AG04450 (cell line): ENCODE measurements around the gene EXOC4. TPM values are rescaled to one million over a fixed set of nuclear protein-coding genes. Genes with fewer than 3 reads are reported as not detected.

ENCODE experiments used
- CTCF ChIA-PET: fragments of 300-600, 350-600 bp; formaldehyde crosslinking; extraction: SDS; loops from one replicate; lab custom pipeline; 2022; ENCODE audit warnings: antibody characterized with exemption, inconsistent platforms; lab: Charles Lee
- POLR2A ChIA-PET: fragments of 350-600 bp; formaldehyde crosslinking; extraction: SDS; loops from one replicate; lab custom pipeline; 2021; ENCODE audit warnings: antibody characterized with exemption, inconsistent platforms; lab: Yijun Ruan, JAX
- DNase-seq: peaks from one replicate; pipeline ENCODE4 v3.0.0-alpha.2; 2011; ENCODE audit warnings: low read depth, low spot score
- H3K27ac ChIP-seq: one replicate; pipeline ENCODE4 v1.5.1; 2012; ENCODE audit warnings: low read depth, low read length, control low read depth
- H3K27me3 ChIP-seq: one replicate; pipeline ENCODE4 v1.6.0; 2012; ENCODE audit warnings: low read length; ENCODE audit not compliant: control insufficient read depth, insufficient read depth
- H3K4me3 ChIP-seq: 2 replicates; pipeline ENCODE4 v1.5.1; 2011; ENCODE audit warnings: mild to moderate bottlenecking, low read depth, low read length, control low read depth
- H3K9me3 ChIP-seq: 2 replicates; pipeline ENCODE4 v1.5.1; 2012; ENCODE audit warnings: low read length; ENCODE audit not compliant: control insufficient read depth, insufficient read depth
- CTCF ChIP-seq: IDR thresholded peaks from 2 replicates; pipeline ENCODE4 v1.5.1; 2011; ENCODE audit warnings: low read depth, low read length, control low read depth, inconsistent platforms
- polyA plus RNA-seq: library from polyadenylated mRNA; depleted of rRNA; stranded (reverse); fragments of >200 nt; gene quantifications from 2 replicates; pipeline ENCODE4 v1.2.3, GENCODE V29; 2011

The EXOC4 gene
- polyA plus RNA-seq, 1 experiment: 73.5 TPM

- Histone ChIP-seq H3K4me3 (no peak overlapping the region), H3K27me3 (no peaks in the 10 kb centered on the region), H3K27ac (no peak overlapping the region), H3K9me3 (no peaks in the 10 kb centered on the region)
- ChIA-PET POLR2A (no interaction called here), CTCF (no interaction called here)
- no peak for TF ChIP-seq CTCF
- DNase-seq: no peak
Observed at GRCh38 chr7:133298080-133298479, 45.2 kb downstream of the EXOC4 start.

DNA sequence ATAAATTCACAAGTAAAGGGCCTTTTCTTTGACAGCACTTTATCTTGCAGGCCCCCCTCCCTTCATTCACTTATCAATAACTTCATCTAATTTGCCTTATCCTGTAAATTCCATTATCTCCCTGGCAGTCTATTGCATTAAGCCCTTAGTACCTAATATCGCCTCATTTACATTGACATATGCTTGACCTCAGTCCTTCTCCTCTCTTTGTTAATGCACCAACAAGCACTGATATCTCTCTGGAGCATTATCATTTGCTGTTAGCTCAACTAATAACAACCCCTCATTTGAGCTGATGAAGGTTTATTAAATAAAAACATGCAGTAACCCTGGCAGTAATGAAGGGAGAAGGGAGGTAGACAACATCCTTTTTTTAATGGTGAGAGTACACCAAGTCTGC, 46.8 kb downstream of the EXOC4 start:
- no peak for TF ChIP-seq CTCF
- no peak overlapping the region for H3K4me3 ChIP-seq
- no peaks in the 10 kb centered on the region for H3K9me3 ChIP-seq
- ChIA-PET CTCF (no interaction called here), POLR2A (no interaction called here)
- H3K27ac ChIP-seq: no peak overlapping the region
- no peaks in the 10 kb centered on the region for H3K27me3 ChIP-seq
- no peak for DNase-seq

DNA sequence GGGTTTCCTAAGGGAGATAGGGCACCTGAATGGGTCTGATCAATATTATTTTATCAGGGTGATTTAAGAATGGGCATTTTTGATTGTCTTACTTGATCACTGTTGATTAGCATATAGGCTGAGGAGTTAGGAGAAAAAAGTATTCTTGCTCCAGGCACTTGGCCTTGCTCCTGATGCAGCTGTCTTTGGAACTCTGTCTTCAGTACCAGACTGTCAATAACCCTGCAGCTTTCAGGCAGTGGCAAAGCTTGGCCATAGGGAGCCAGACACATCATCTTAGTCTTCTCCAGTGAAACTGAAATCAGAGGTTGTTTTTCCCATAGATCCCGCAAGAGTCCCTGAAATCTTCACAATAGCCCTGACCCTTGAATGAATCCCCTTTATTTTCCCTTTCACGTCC, 47.2 kb downstream of the EXOC4 start:
- Histone ChIP-seq H3K27me3 (no peaks in the 10 kb centered on the region), H3K9me3 (no peaks in the 10 kb centered on the region), H3K27ac (no peak overlapping the region), H3K4me3 (no peak overlapping the region)
- TF ChIP-seq CTCF: no peak
- no peak for DNase-seq
- CTCF ChIA-PET: no interaction called here
- POLR2A ChIA-PET: no interaction called here

DNA sequence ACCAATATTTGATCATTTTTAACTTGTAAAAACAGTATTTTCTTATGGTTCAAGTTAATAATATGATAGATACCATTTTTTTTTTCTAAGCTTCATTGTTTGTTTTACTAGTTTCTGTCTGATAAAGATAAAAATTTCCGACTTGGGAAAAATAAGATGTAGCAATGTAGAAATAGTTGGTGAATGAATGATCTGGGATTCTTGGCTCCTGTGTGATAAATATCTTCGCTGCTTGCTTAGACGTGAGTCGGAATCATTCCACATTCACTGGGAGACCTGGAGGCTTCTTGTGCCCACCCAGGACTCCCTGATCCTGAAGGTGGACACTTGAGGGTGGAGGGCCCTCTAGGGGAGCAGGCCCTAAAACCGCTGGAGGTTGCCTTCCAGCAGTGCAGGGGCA, 47.9 kb downstream of the EXOC4 start:
- POLR2A ChIA-PET: interaction anchor here (0.6 kb wide), 1 partner anchor 990 kb away, joined by 3 read pairs; no protein-coding TSS in a partner anchor
- no peaks in the 10 kb centered on the region for H3K27me3 ChIP-seq
- no peak for DNase-seq
- TF ChIP-seq CTCF: no peak
- H3K27ac ChIP-seq: no peak overlapping the region
- H3K9me3 ChIP-seq: no peaks in the 10 kb centered on the region
- H3K4me3 ChIP-seq: no peak overlapping the region
- CTCF ChIA-PET: interaction anchor here (1.2 kb wide), 1 partner anchor 9 kb away, joined by 4 read pairs; no protein-coding TSS in a partner anchor

DNA sequence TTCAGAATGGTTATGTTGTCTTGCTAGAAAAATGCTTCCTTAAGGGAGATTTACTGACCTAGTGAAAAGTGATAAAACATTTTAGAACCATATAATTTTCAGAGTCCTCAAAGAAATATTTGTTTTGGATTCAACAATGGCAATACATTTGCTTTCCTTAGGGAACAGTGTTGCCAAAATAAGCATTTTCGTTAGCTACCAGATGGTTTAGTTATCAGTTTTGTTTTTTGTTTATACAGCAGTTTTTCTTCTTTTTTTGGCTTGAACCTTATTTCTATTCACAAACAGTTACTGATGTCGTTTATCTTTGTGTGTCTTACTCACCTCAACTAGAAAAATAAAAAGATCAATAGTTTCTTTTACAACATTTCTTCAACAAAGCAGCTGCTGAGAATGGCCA, 48.6 kb downstream of the EXOC4 start:
- Histone ChIP-seq H3K4me3 (no peak overlapping the region), H3K27ac (no peak overlapping the region), H3K9me3 (no peaks in the 10 kb centered on the region), H3K27me3 (no peaks in the 10 kb centered on the region)
- DNase-seq: no peak
- no peak for TF ChIP-seq CTCF
- POLR2A ChIA-PET: no interaction called here
- CTCF ChIA-PET: interaction anchor here (1.2 kb wide), 1 partner anchor 9 kb away, joined by 4 read pairs; no protein-coding TSS in a partner anchor
